HG03064 (cell line): ENCODE data around the gene CNGA1.
"Not testable (repeated sequence)": the region's sequence is repeated elsewhere in the genome, so short reads cannot be mapped to it uniquely, and the experiment has no call there.

Source experiments
- ATAC-seq: cut with Tn5 transposase; IDR thresholded peaks from one replicate; pipeline ENCODE4 v1.9.1; 2021; ENCODE audit warnings: low read depth; ENCODE audit not compliant: unreplicated experiment

The CNGA1 gene

DNA sequence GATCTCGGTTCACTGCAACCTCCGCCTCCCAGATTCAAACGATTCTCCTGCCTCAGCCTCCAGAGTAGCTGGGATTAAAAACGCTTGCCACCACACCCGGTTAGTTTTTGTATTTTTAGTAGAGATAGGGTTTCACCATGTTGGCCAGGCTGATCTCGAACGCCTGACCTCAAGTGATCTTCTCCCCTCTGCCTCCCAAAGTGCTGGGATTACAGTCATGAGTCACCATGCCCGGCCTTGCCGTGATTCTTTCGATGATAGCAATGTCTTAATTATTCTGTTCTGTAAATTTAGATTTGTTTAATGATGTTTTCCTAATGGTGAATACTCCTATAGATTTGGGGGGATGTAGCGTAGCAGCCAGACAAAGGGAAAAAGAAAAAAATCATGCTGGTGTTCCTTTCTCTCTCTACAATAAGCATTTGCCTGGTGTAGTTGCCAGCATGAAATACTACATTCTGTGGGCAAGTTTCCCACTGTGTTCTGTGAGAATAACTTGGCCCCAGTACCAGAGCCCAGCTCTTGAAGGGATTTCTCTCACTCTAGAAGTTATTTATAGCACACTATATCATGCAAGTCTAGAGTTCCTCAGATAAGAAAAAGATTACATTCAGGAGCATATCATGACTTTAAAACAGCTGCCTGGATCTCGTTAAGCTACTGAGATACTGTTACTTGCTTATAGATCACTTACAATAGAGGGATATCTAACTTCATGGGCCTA lies 15.5 kb upstream of the CNGA1 start:
- ATAC-seq, result no peak

DNA sequence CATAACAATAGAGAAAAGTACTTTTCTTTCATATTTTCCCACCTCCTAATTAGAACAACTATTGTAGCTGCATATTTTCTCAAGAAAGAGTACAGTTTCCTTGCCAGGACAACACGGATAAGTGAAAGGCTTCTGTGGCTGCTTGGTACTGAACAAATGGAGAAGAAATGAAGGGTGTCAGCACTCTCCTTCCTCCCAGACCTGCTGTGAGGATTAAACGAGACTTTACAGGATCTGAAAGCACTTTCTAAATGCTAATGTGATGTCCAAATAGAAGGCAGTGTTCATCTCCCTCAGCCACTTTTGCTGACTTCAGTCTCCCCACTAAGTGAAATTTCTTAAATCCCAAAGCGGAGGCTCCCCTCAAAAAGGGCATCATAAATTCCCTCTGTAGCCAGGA lies 14.0 kb upstream of the CNGA1 start:
- ATAC-seq, result no peak

DNA sequence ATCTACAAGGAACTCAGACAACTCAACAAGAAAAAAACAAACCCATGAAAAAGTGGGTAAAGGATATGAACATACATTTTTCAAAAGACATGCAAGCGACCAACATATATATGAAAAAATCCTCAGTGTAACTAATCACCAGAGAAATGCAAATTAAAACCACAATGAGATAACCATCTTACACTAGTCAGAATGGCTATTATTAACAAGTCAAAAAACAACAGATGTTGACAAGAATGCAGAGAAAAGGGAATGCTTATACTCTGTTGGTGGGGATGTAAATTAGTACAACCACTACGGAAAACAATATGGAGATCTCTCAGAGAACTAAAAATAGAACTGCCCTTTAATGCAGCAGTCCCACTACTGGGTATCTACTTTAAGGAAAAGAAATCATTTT lies 12.2 kb upstream of the CNGA1 start:
- peak; percentile 51 for ATAC-seq

DNA sequence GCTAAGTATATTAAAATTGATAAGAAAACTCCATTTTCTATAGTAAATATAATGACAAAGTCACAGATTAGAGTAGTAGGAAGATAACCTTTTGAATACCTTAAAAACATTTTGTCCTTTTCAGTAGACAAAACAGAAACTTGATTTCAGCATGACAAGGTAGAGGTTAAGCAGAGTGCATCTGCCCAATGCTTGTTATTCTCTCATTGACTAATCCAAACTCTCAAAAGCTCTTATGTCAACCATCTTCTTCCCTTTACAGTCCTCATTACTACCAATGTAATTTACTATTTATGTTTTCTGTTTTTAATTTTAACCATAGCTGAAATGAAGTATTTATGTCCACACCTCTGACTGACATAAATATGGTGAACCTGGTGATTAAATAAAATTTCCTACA lies 11.2 kb upstream of the CNGA1 start:
- ATAC-seq, result peak; percentile 59

DNA sequence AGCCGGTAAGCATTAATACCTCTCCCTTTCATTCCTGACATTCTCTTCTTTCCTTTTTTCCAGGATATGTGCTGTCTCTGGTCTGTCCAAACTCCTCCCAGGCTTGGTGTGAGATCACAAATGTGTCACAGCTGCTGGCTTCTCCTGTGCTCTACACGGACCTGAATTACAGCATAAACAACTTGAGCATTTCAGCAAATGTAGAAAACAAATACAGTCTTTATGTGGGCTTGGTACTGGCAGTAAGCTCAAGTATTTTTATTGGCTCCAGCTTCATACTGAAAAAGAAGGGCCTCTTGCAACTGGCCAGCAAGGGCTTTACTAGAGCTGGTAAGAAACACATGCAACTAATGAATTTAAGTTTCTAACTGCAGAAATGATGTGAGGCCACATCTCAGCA lies 8.5 kb upstream of the CNGA1 start:
- no peak for ATAC-seq

DNA sequence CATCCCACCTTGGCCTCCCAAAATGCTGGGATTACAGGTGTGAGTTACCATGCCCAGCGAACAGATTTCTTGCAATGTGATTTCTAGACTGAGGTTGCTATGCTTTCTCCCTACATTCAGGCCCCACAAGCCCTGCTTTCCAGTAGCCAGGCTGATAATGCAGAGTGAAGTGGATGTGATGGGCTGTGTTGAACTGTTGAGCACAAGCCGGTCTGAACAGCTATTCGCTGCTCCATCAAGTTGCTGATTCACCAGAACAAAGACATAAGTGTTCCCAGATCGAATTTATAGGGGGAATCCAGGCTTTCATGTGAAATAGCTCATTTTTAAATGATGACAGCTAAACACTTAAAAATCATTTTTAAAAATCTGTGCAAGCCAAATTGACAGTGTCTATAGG lies 8.0 kb upstream of the CNGA1 start:
- no peak for ATAC-seq

DNA sequence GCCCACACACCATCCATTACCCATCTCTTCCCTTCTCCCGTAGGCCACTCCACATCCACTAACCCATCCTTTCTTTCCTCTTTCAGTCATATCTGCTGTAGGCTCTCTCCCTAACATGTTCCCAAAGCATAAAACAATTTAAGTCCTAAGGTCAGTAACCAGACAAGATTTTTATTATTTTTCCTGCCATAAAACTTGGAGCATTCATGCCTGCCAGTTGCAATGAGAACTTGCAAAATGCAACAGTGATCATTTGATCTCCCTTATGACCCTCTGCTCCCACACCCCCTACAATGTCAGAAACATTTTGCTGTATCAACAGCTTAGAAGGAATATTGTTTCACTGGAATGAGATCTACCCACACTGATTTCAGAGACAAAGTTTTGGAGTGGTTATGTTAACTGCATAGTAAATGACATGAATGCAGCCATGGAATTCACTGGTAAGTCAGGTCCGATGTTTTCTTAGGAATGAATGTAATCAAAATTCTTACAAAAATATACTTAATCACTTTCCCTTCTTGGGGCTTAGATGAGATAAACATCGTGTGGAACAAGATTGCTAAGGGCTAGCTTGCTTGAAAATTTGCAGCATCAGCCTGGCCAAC lies 5.8 kb upstream of the CNGA1 start:
- ATAC-seq, result no peak

DNA sequence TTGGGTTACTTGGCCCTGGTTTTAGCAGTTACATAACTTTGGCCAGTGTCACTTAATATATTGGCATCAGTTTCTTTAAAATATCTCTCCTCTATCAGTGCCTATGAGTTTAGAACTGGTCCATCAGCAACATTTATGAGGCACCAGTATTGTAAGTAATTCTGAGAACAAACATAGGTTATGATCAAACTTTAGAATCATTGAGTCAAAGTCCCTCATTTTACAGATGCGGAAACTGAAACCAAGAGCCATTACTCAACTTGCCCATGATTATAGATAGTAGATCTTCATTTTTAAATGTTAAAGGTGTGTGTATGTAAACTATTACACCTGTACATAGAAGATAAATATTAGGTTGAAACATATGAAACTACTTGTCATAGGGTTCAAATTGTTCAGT lies 4.6 kb upstream of the CNGA1 start:
- ATAC-seq, result no peak

DNA sequence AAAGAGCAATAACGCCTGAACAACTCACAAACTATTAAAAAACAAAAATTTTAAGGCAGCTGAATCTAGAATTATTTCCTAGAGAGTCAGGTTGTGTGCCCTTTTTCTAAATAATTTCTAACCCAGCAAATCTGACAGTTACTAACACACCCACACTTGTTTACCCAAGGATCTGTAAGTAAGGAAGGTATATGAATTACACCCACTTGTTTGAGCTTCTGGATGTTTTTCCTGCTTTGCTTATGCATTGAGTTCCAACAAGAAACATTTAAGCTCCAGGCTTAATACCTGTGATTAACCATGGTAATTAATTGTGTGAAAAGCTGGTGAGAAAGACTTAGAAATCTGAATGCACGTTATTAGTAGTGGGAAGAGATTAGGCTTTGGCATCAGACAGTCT lies 1.6 kb upstream of the CNGA1 start:
- no peak for ATAC-seq

DNA sequence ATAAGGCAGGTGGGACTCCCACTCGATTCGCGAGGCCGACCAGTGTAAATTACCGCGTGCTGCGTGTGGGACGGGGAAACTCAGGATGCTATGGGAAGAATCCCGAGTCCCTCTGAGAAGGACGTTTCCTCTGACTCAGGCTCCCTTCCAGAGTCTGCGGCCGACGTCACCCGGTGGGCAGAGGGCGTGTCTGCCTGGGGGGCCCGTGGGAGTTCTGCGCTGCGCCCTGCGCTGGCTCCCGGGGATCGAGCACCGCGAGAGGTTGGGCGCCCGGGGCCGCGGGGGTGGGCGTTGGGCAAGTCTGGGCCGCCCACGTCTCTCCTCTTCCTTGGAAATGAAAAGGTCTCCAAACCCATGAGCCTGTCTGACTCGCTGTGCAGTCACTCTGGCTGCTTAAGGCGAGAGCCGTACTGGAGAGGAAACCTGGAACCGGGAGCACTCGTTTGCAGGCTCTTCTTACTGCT lies 659 bp upstream of the CNGA1 start:
- peak; percentile 8 for ATAC-seq

DNA sequence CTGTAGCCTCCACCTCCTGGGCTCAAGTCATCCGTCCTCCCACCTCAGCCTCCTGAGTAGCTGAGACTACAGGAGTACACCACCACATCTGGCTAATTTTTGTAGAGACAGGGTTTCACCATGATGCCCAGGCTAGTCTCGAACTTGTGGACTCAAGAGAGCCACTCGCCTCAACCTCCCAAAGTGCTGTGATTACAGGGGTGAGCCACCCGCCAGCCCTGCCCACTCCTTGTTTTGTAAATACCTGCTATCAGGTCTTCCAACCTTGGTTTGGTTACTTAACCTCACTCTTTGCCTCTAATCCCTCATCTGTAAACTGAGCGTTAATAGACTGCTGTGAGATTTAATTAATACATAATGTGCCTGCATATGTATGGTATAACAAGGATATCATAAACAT lies 803 bp downstream of the CNGA1 start:
- ATAC-seq, result no peak

DNA sequence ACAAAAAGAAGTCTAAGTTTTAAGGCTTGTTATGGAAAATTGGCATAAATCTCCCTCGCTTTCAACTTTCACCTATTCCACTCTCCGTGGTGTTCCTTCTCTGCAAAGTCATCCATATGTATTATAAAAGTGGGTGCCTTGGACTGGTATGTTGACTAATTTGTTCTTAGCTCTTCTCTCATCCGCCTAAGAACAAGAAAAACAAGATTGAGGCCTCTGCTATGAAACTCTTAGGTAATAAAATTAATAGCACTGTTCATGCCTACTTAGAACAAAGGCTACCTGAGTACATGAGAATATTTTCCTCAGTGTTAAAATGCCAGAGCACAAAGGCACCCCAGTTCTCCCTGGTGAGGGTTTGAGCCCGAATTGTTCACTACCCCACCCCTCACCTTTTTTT lies 1.3 kb downstream of the CNGA1 start:
- ATAC-seq, result no peak

DNA sequence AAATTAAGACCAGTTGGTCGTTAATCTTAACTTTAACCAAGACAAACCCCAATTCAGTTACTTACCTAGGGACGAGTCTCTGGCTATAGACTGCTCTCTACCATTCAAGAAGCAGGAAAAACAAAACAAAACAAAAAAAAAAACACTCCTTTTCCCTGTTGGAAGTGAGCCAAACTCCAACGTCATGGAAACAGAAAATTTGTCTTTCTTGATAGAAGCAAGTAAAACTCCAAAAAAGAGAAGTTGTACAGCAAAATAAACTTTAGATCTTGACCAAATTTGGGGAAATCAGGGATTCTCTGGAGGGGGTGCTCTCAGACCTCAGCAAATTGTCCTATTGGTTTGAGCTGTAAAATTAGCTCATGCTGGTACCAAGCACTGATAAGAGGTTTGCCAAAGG lies 3.7 kb downstream of the CNGA1 start:
- no peak for ATAC-seq

DNA sequence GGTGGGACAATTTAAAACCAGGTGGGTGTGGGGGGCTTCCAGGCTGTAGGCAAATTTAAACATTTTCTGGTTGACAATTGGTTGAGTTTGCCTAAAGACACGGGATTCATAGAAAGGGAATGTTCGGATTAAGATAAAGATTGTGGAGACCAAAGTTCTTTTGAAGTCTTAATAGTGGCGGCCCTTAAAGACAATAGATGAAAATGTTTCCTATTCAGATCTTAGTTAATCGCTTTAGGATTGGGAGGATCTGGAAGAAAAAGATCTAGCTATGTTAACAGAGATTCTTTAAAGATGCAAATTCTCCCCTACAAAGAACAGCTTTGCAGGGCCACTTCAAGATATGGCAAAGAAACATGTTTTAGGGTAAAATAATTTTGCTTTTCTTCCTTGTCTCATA lies 4.8 kb downstream of the CNGA1 start:
- ATAC-seq, result no peak

DNA sequence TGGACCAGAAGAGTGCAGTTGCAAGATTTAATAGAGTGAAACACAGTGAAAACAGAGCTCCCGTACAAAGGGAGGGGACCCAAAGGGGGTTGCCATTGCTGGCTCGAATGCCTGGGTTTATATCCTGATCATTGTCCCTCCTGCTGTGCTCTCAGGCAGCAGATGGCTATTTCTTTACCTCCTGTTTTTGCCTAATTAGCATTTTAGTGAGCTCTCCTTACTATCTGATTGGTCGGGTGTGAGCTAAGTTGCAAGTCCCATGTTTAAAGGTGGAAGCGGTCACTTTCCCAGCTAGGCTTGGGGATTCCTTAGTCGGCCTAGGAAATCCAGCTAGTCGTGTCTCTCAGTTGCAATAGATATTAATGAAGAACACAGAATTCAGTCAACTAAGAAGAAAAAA lies 5.6 kb downstream of the CNGA1 start:
- not testable (repeated sequence) for ATAC-seq

DNA sequence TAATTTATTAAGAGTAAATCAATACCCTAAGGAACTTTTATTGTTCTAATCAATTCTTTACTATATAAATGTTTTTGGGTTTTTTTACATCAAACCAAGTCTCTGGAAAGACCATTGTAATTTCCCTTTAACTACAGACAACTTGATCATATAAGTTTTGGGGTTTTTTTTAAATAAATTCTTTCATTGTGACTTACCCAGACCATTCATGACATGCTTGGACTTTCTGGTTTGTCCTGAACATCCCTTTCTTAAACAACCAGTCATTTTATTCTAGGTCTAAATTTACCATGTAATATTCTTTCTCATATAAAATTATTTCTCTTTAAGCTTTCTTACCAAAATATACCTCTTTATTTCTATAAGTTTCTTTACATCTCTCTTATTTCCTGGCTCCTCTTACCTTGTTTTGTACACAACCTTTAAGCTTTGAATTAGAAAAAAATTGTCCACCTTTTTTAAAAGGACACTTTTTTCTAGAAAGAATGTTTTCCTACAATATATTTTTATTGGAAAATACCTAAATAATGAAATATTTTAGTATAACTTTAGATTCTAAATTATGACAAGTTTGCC lies 8.4 kb downstream of the CNGA1 start:
- ATAC-seq, result no peak

DNA sequence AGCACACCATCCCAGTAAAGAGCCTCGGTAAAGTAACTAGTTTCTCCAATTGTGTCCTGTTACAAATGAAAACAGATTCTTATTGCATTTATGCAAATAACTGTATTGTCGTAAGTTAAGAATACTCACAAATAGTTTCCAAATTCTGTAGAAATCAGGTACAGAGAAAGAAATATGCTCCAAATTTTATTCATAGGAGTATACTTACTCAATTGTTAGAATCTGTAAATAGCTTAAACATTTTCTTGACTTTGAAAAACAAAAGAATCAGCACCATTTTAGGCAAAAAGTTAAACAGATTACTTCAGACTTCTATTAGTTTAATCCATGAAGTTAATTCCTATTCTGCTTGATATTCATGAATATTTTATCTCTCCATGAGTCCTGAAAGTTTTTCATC lies 10.7 kb downstream of the CNGA1 start:
- ATAC-seq, result no peak

DNA sequence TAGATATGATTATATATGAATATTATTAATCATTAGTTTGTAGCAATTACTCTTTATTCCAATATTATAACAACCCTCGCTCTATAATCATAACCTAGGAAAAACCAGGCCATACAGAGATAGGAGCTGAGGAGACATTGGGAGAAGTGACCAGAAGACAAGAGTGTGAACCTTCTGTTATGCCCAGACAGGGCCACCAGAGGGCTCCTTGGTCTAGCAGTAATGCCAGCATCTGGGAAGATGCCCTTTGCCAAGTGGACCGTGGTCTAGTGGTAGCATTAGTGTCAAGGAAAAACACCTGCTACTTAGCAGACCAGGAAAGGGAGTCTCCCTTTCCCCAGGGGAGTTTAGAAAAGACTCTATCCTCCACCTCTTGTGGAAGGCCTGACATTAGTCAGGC lies 12.9 kb downstream of the CNGA1 start:
- ATAC-seq, result not testable (repeated sequence)

DNA sequence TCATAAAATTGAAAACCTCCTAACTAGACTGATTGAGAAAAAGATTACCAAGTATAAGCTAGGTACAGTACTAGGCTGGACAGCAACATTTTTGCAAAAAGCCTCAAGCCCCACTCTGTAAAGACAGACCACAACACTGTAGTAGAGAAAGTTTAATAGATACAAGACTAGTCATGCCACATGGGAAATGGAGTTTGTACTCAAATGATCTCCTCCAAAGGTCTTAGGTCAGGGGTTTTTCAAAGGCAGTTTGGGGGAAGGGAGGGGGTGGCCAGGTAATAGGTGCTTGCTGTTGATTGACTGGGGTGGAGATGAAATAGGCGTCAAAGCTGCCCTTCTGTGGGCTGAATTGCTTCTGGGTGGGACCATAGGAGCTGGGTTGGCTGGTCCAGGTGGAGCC lies 14.2 kb downstream of the CNGA1 start:
- no peak for ATAC-seq

DNA sequence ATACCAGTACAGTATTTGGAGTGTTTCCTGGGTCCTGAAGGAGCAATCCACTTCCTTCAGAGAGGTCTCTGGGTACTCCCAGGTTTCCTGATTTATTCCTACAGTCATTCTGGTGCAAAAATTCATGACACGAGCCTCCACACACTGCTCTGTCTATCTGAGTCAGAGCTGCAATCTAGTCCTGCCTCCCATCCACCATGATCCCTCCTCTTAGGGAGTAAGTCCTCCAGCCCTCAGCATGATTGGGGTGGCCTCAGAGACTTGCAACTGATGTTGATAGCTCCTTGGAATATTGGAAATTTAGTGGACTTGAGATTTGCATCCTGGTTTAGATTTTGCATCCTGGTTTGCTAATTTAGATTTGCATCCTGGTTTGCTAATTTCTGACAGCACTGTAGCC lies 20.5 kb downstream of the CNGA1 start:
- ATAC-seq, result no peak

DNA sequence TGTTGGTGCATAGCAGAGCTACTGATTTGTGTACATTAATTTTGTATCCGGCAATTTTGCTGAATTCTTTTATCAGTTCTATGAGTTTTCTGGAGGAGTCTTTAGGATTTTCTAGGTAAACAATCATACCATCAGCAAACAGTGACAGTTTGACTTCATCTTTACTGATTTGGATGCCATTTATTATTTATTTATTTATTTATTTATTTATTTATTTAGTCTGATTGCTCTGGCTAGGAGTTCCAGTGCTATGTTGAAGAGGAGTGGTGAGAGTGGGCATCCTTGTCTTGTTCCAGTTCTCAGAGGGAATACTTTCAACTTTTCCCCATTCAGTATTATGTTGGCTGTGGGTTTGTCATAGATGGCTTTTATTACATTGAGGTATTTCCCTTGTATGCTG lies 24.0 kb downstream of the CNGA1 start:
- not testable (repeated sequence) for ATAC-seq

DNA sequence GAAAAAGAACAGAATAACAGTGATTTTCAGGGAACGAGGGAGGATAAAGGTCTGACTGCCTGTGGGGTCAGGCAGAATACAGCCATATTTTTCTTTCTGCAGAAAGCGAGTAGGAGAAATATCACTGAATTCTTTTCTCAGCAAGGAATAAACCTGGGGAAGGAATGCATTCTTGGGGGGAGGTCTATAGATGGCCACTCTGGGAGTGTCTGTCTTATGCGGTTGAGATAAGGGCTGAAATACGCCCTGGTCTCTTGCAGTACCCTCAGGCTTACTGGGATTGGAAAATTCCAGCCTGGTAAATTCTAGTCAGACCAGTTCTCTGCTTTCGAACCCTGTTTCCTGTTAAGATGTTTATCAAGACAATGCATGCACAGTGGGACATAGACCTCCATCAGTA lies 26.3 kb downstream of the CNGA1 start:
- no peak for ATAC-seq
